Kidney (tissue), 14 donors: Measurements from ENCODE around the gene SPARC. TPM values are rescaled to one million over a fixed set of nuclear protein-coding genes. Genes with fewer than 3 reads are reported as not detected.
"Not testable (repeated sequence)": the region's sequence is repeated elsewhere in the genome, so short reads cannot be mapped to it uniquely, and the experiment has no call there.

Experiments
- DNase-seq, 5 donors: peaks; one replicate each; pipeline ENCODE4 v3.0.0-alpha.2; 2013 to 2020
- FAIRE-seq: peaks from 2 replicates; lab custom pipeline; 2012; peaks lifted over from hg19 to GRCh38; lab: Jason Lieb, UNC
- H3K27ac ChIP-seq, 2 donors: one replicate each; pipeline ENCODE4 v1.7.0; 2013; ENCODE audit warnings: low read depth in 2 of 2, low read length in 2 of 2, inconsistent platforms in 1 of 2
- H3K27me3 ChIP-seq: one replicate; pipeline ENCODE4 v1.7.1; 2013; ENCODE audit warnings: low read length, inconsistent platforms; ENCODE audit not compliant: control insufficient read depth, insufficient read depth
- H3K36me3 ChIP-seq, 3 donors: one replicate each; pipeline versions ENCODE4 v1.7.0 to v1.7.1; 2013; ENCODE audit warnings: low read length in 3 of 3, control low read depth in 1 of 3, inconsistent platforms in 1 of 3; ENCODE audit not compliant: insufficient read depth in 3 of 3, control insufficient read depth in 2 of 3
- H3K4me1 ChIP-seq, 3 donors: one replicate each; pipeline versions ENCODE4 v1.7.0 to v1.7.1; 2013; ENCODE audit warnings: low read length in 3 of 3, inconsistent platforms in 1 of 3, low read depth in 1 of 3; ENCODE audit not compliant: control insufficient read depth in 2 of 3, insufficient read depth in 2 of 3
- H3K4me3 ChIP-seq, 3 donors: one replicate each; pipeline versions ENCODE4 v1.7.0 to v1.8.1; 2013; ENCODE audit warnings: low read length in 3 of 3, control low read depth in 1 of 3, inconsistent platforms in 1 of 3
- H3K9ac ChIP-seq, 3 donors: one replicate each; pipeline versions ENCODE4 v1.7.0 to v1.7.1; 2013; ENCODE audit warnings: low read length in 3 of 3, control low read depth in 1 of 3, inconsistent platforms in 1 of 3
- H3K9me3 ChIP-seq, 3 donors: one replicate each; pipeline versions ENCODE4 v1.7.0 to v1.7.1; 2013; ENCODE audit warnings: low read length in 3 of 3, control low read depth in 1 of 3, inconsistent platforms in 1 of 3; ENCODE audit not compliant: control insufficient read depth in 2 of 3, insufficient read depth in 1 of 3
- intact Hi-C: fragments of 100-400 bp; cut with DNase I; formaldehyde crosslinking; loops from one replicate; pipeline ENCODE4 v1.11.1; 2022
- polyA plus RNA-seq: library from polyadenylated mRNA; stranded (reverse); fragments of 350-450 nt; fragmentation: Illumina TruSeq; extraction: RNeasy Lipid Tissue Mini Kit (QIAGEN cat#74804); gene quantifications from one replicate; pipeline ENCODE4 v1.2.3, GENCODE V29; 2014; ENCODE audit warnings: low read depth, low replicate concordance; ENCODE audit not compliant: insufficient read depth
- total RNA-seq: library from RNA; stranded (reverse); fragmentation: NEBNext Ultra II Directional; extraction: Animal tissue kit (Norgen Biotek cat#: 25700); gene quantifications from one replicate; pipeline ENCODE4 v1.2.1, GENCODE V29; 2021
- TF ChIP-seq, protein P1 (sequence below): IDR thresholded peaks from 3 replicates; pipeline ENCODE4 v1.5.1; 2012; ENCODE audit warnings: mild to moderate bottlenecking, moderate library complexity, borderline replicate concordance; ENCODE audit not compliant: insufficient read depth; ENCODE audit errors: extremely low read depth
- donor health status: control.
- donor health status: control.
- donor health status: control.
- donor health status: control.
- donor health status: control.
- donor health status: DM: yes; HTN: yes; CAD: no.
- donor health status: Normal renal cell carcinoma (clear cell type).

SPARC gene
- total and polyA plus RNA-seq, 2 donors from 2014 or later, result 581 to 637 TPM

DNA sequence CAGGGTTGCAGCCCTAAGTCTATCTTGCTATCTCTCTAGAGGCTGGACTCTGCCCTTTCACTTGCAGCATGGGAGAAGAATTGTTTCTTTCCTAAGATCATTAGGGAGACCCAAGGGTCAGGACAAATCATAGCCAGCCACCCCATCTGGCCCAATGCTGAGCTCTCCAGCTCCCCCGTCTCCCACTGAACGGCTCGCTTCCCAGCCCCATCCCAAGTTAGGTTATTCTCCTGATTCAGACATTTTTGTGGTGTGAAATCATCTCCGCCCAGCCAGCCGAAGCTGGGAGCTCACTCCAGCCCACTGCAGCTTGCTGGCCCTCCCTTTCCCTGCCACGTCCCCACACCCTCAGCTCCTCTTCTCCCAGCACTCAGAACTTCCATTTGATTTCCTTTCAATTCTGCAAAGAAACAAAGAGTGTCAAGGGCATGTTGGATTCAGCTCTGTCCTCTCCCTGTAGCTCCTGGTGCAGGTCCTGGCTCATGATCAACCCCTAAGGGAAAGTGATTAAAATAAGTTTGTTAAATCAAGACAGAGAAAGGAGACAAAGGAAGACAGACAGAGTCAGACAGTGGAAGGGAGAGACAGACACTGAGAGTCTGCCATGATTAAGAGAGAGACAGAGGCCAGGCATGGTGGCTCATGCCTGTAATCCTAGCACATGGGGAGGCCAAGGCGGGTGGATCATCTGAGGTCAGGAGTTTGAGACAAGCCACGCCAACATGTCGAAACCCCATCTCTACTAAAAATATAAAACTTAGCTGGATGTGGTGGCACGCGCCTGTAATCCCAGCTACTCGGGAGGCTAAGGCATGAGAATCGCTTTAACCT, 12.6 kb upstream of the SPARC start:
- TF ChIP-seq, protein P1, sequence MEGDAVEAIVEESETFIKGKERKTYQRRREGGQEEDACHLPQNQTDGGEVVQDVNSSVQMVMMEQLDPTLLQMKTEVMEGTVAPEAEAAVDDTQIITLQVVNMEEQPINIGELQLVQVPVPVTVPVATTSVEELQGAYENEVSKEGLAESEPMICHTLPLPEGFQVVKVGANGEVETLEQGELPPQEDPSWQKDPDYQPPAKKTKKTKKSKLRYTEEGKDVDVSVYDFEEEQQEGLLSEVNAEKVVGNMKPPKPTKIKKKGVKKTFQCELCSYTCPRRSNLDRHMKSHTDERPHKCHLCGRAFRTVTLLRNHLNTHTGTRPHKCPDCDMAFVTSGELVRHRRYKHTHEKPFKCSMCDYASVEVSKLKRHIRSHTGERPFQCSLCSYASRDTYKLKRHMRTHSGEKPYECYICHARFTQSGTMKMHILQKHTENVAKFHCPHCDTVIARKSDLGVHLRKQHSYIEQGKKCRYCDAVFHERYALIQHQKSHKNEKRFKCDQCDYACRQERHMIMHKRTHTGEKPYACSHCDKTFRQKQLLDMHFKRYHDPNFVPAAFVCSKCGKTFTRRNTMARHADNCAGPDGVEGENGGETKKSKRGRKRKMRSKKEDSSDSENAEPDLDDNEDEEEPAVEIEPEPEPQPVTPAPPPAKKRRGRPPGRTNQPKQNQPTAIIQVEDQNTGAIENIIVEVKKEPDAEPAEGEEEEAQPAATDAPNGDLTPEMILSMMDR, result no peak
- H3K9me3 ChIP-seq, result no peaks in the 10 kb centered on the region
- peak overlapping the region; percentile 18 to 46 (median 39) for H3K9ac ChIP-seq
- no peaks in the 10 kb centered on the region for H3K36me3 ChIP-seq
- no peaks in the 10 kb centered on the region for H3K27me3 ChIP-seq
- intact Hi-C loops, result no loop called here
- DNase-seq, result peak; percentile 87 to 96 (median 93)
- H3K4me3 ChIP-seq, result peak overlapping the region in 2 of 3 donors; percentile 1 to 23
- H3K27ac ChIP-seq, result peak overlapping the region; percentile 68 to 79
- FAIRE-seq, result peak; percentile 82
- peaks cover 7 to 17% (median 11%) of the 10 kb centered on the region in 3 donors for H3K4me1 ChIP-seq

GRCh38 chr5:151698081-151698480, 11.4 kb upstream of the SPARC start:
- H3K9ac ChIP-seq, H3K36me3 ChIP-seq, H3K4me3 ChIP-seq, DNase-seq, H3K27ac ChIP-seq, H3K9me3 ChIP-seq, FAIRE-seq, H3K27me3 ChIP-seq, intact Hi-C loops: not testable (repeated sequence)
- peaks cover 7 to 17% (median 16%) of the 10 kb centered on the region in 3 donors for H3K4me1 ChIP-seq

GRCh38 chr5:151697452-151697851, 10.7 kb upstream of the SPARC start:
- H3K27me3 ChIP-seq, result no peaks in the 10 kb centered on the region
- no peak overlapping the region for H3K9ac ChIP-seq
- no peaks in the 10 kb centered on the region for H3K36me3 ChIP-seq
- H3K4me3 ChIP-seq, result no peak overlapping the region
- peaks cover 7 to 22% (median 17%) of the 10 kb centered on the region in 3 donors for H3K4me1 ChIP-seq
- no peak for DNase-seq
- intact Hi-C loops, result no loop called here
- H3K27ac ChIP-seq, result peak overlapping the region in 1 of 2 donors; percentile 5
- TF ChIP-seq, protein P1, result no peak
- FAIRE-seq, result no peak
- H3K9me3 ChIP-seq, result no peaks in the 10 kb centered on the region

- DNase-seq, result peak; percentile 66 to 91 (median 75)
Observed at GRCh38 chr5:151696470-151697061, 9.9 kb upstream of the SPARC start.

More at GRCh38 chr5:151696470-151697061, 9.9 kb upstream of the SPARC start:
- peak overlapping the region; percentile 47 to 68 for H3K27ac ChIP-seq
- peaks cover 7 to 22% (median 17%) of the 10 kb centered on the region in 3 donors for H3K4me1 ChIP-seq
- no peaks in the 10 kb centered on the region for H3K36me3 ChIP-seq
- TF ChIP-seq, protein P1, result no peak
- peak overlapping the region in 1 of 3 donors; percentile 6 for H3K4me3 ChIP-seq
- no peak overlapping the region for H3K9ac ChIP-seq
- intact Hi-C loops, result no loop called here
- no peaks in the 10 kb centered on the region for H3K9me3 ChIP-seq
- no peaks in the 10 kb centered on the region for H3K27me3 ChIP-seq
- FAIRE-seq, result no peak
